GM04504 (cell line): ENCODE data around the gene HAP1.
"Not testable (repeated sequence)": the region's sequence is repeated elsewhere in the genome, so short reads cannot be mapped to it uniquely, and the experiment has no call there.

Source experiments
- DNase-seq: peaks from one replicate; pipeline ENCODE4 v3.0.0-alpha.2; 2012; ENCODE audit warnings: low read depth

The HAP1 gene, protein sequence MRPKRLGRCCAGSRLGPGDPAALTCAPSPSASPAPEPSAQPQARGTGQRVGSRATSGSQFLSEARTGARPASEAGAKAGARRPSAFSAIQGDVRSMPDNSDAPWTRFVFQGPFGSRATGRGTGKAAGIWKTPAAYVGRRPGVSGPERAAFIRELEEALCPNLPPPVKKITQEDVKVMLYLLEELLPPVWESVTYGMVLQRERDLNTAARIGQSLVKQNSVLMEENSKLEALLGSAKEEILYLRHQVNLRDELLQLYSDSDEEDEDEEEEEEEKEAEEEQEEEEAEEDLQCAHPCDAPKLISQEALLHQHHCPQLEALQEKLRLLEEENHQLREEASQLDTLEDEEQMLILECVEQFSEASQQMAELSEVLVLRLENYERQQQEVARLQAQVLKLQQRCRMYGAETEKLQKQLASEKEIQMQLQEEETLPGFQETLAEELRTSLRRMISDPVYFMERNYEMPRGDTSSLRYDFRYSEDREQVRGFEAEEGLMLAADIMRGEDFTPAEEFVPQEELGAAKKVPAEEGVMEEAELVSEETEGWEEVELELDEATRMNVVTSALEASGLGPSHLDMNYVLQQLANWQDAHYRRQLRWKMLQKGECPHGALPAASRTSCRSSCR

DNA sequence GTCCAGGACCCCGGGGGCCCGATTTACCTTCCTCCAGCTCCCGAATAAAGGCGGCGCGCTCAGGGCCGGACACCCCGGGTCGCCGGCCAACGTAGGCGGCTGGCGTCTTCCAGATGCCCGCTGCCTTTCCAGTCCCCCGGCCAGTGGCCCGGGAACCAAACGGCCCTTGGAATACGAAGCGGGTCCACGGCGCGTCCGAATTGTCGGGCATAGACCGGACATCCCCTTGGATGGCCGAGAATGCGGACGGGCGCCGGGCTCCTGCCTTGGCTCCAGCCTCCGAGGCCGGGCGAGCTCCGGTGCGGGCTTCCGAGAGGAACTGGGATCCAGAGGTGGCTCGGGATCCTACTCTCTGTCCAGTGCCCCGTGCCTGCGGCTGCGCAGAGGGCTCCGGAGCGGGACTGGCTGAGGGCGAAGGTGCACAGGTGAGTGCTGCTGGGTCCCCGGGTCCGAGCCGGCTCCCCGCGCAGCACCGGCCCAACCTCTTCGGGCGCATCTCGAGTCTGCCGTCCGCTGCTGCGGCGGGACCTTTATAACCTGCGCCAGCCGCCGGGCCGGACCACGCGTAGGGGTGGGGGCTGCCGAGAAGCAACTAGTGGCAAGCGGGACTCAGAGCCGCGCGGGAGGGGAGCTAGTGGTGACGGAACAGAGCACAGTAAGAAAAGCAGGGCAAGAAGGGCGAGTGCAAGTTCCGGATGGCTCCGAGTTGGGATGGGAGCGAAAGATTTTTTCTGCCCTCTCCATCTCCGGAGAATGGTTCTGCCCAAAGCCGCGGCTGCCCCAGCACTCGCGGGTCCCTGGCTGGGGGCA lies at the start of gene HAP1:
Gene HAP1, minus strand, starts transcription at position 505 of the 810 bp plus-strand sequence. Its CDS starts 9 bp downstream, at position 496.
- no peak for DNase-seq

DNA sequence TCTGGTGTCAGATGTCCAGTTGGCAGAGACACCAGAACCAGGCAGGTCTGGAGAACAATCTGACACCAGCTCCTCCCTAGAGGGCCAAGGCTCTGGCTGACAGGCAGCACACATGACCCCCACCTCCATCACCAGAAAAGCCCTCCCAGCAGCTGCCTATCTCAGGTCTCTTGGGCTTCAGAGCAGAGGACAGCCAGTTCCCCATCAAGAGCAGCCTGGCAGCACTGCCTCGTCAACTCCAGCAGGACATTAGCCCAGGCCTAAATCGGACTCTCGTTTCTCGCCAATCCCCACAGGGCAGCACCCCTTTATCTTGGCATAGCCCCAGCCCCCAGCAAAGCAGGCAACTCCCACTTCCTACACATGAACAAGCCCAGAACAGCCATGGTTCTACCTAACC lies 47.7 kb upstream of the HAP1 start:
- no peak for DNase-seq

DNA sequence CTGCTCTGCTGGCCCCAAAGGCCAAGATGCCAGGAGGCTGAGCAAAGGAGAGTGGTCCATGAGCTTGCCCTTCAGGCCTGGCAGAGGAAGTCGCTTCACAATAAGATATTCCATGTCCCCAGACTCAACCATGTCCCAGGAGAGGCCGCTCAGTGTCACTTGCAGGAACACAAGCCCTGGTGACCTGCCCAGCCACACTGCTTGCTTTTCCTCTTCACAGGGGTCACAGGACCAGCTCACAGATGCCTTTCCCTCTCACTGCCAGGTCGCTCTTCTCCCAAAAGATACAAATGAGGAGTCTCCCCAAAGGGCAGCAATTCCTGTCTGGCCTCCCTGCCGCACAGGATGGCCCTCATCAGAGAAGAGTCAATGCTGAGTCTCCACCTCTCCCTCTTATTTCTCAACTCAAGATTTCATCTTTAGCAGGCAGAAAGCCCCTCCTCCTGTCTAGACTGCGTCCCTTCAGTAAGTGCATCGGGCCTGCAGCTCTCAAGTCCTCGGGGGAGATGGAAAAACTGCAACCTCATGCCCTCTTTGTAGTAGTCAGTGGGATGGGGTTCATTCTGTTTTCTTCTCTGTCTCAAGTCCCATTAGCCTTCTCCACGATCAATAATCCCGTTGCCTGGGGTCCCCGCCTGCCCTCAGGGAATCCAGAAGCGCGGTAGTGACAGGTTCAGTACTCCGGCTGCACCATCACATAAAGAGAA lies 47.1 kb upstream of the HAP1 start:
- DNase-seq, result no peak

DNA sequence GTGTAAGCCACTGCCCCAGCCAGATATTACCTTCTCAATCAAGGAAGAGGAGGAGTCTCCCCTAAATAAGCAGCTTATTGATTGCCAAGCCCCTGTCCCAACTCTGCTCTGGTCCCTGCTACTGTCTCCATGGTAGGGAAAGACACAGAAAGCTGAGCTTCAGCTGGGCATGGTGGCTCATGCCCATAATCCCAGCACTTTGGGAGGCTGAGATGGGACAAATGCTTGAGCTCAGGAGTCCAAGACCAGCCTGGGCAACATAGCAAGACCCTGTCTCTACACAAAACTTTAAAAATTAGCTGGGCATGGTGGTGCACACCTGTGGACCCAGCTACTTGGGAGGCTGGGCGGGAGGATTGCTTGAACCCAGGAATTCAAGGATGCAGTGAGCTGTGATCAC lies 45.5 kb upstream of the HAP1 start:
- DNase-seq, result no peak

DNA sequence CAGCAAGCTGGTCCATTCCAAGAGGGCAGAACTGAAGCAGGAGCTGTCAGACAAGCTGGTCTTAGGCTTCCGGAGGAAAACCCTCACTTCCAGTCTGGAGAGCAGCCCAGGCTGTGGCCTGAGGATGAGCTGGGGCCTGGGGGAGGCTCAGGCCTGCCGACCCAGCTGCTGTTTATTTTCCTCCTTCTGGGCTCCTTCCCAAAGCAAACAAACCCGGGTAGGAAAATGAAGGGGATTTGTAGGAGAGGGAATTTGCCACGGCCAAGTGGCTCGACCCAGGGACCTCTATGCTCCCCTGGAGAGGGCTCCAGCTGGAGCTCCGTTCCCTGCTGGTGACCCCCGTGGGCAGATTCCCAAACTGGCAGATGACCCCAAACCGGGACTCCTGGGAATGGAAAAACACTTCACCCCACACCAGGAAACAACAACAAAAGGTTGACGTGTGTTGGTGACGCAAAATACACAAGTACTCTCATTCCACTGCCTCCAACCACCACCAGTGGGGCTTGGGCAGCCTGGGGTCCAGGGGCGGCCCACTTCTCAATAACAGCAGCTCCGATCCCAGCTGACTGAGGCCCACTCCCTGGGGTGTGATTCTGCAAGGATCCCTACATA lies 43.2 kb upstream of the HAP1 start:
- peak; percentile 50 for DNase-seq

DNA sequence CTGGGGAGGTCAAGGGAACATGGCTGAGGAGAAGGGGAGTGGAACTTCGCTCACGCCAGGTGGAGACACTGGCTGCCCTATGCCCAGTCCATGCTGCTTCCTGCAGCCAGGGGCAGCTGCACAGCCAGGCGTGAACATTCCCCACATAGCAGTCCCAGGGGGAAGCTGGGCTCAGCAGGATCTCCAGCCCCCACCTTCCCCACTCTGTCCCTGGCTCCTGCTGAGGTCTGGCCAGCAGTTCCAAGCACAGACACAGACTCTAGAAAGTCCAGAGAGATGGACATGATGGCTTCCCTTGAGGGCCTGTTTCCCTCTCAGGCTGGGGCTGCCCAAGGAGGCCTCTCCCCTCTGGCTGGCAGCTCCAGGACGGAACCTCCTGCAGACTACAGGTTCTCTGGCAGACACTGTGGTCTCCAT lies 42.7 kb upstream of the HAP1 start:
- no peak for DNase-seq

DNA sequence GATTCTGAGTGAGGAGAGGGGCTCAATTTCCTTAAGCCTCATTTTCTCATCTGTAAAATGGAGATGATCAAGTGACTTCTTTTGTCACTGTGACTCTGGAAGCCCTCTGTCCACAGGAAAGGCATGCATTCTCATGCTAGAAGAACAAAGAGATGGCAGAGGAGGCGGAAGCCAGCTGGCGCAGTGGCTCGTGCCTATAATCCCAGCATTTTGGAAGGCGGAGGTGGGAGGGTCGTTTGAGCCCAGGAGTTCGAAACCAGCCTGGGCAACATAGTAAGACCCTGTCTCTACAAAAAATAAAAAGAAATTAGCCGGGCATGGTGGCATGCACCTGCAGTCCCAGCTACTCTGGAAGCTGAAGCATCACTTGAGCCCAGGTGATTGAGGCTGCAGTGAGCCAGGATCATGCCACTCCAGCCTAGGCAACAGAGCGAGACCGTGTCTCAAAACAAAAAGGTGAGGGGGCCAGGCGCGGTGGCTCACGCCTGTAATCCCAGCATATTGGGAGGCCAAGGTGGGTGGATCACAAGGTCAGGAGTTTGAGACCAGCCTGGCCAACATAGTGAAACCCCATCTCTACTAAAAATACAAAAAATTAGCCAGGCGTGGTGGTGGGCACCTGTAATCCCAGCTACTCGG lies 41.9 kb upstream of the HAP1 start:
- not testable (repeated sequence) for DNase-seq

DNA sequence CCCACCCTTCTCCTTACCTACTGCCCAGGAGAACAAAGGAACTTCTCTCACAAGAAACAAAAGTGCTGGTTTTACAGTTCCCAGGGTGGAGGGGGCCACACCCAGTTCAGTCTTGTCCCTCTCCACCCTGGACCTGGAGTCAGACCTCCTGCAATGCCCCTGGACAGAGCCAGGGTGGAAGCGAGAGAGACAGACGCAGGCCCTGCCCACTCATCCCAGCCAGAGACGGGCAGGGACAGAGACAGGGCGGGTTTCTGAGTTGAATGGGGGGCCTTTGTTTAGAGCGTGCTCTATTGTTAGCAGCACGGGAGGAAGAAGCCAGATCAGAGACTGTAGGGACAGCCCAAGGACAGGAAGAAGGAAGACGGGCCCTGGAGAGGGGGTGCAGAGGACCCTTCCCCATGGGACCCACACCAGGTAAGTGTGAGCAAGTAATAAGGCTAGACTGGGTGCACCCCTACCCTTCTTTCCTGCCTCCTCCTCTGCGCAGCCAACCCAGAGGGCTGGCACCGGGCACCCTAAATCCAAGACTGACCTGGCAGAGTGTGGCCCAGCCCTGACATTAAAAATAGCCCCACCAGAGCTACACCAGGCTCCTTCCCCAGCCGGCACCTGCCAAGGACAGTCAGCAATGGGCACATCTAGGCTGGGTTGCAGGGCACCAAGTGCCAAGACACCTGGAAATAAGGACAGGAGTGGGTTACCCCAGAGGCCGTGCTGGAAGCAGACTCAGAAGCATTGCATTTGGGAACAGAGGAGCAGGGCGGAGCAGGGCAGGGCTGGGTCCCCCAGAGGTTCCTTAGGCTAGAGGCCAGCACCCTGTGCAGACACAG lies 41.2 kb upstream of the HAP1 start:
- DNase-seq, result no peak

DNA sequence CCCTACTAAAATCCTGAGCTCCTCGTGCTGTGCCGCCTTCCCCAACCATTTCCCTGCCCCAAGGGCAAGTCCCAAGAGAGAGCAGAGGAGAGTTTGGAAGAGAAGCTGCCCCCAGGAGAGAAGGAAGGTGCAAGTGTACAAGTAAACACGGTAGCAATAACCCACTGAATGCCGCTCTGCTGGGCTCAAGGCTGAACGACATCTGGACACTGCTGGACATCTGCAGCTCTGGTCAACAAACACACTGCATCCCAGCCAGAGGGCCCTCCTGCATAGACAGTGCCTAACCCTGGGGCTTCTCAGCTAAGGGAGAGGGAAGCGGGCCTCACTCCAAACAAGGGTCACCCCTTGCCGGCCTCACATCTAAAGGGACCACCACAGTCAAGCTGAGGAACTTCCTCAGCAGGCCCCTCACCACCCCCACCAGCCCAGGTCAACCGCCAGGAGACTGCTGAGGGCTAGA lies 39.3 kb upstream of the HAP1 start:
- DNase-seq, result no peak

DNA sequence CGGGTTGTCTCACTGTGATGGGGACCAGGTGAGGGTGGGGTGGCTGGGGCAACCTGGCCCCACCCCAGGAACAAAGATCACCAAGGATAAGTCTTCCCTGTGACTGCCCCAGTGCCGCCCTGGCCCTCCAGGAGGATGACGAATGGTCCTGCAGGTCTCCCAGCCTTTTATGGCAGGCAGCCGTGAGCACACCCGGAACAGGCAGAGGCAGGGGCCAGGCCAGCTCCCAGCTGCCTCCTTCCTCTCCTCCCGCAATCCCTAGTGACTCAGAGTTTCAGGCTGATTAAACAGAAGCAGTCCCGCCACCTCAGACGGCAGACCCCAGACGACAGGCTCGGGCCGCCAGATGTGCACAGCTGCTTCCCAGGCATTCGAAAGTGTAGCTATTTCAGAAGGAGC lies 38.7 kb upstream of the HAP1 start:
- peak; percentile 38 for DNase-seq

DNA sequence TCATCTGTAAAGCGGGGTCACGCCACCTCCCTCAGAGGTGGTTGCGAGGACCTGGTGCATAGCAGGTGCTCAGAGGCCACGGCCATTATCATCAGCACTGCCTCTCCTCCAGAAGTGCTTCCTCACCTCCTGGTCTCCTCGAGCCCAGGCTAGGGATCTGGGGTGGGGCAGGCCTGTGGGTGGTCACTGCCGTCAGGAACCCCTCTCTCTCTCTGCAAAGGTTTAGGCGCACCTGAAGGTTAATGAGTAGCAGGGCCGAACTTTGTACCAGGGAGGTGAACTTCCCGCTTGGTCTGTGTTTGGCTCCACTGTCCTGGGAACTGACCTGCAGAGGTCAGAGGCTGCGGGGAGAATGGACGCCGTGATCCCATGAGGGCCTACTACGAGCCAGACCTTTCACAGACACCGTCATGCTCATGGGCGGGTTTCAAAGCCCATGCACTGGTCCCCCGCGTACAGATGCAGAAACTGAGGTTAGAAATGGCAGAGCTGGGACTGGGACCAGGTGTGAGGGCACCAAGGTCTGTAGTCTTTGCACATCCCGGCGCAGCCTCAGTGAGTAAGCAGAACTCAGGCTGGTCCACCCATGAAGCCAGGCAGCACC lies 38.2 kb upstream of the HAP1 start:
- DNase-seq, result no peak

DNA sequence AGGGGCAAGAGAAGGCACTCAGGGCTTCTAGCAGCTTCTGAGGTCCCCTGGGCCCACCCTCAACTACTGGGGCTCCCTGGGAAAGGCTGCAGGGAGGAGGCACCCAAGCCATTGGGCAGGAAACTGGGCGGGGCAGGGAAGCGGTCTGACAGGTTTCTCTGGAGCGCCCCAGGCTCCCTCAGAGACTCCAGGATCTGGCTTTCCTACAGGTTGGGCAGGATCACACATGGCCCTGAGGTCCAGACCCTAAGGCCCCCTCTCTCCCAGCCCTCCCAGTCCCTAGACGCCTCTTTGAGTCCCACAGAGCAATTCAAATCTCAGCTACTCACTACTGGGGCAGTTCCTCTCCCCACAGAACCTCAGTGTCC lies 37.8 kb upstream of the HAP1 start:
- no peak for DNase-seq

DNA sequence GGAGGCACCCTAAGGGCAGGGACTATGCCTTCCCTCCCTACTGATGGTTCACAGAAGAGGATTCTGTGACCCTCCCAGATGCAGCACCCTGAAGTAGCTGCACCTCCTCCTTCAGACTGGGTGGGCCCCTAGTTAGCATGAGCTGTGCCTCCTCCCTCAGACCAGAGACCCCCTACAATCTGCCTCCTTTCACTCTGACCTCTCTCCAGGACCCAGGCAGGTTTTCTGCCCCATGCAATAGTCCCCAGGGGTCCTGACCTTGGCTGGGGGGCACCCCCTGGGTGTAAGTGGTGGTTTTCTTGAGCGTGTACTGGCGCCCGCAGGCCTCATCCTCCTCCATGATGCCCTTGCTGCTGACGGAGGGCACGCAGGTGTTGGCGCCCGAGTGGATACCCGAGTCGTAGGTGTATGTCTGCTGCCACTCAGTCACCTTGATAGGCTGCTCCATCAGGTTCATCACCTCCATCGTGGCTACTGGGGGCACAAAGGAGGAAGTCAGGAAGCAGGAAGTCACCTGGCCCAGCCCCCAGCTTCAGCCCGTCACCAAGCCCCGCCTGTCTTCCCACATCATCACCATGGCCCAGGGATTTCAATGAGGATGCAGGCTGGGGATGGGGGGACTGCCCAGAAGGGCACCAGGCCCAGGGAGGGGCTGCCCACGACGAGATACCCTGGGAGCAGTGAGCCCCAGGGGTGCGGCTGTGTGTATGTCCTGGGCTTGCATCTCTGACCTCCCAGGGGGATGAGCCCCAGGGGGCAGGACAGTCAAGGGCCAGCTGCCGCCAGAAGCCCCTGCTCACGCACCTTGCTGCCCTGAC lies 37.2 kb upstream of the HAP1 start:
- DNase-seq, result no peak

DNA sequence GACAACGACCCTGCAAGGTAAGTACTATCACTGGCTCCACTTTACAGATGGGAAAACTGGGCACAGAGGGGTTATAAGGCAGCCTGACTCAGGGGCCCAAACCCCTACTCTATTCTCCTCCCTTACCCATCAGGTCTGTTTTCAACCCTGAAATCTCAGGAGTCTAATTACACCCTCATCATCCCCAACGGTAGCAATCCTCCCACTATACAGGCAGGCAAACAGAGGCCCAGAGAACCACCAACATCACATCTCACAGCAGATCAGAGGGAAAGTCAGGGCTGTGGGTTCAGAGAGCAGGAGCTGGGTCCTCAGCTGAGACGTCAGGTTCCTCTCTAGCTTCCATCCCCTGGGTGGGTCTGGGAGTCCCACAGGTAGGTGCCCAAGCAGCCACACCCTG lies 35.5 kb upstream of the HAP1 start:
- no peak for DNase-seq

DNA sequence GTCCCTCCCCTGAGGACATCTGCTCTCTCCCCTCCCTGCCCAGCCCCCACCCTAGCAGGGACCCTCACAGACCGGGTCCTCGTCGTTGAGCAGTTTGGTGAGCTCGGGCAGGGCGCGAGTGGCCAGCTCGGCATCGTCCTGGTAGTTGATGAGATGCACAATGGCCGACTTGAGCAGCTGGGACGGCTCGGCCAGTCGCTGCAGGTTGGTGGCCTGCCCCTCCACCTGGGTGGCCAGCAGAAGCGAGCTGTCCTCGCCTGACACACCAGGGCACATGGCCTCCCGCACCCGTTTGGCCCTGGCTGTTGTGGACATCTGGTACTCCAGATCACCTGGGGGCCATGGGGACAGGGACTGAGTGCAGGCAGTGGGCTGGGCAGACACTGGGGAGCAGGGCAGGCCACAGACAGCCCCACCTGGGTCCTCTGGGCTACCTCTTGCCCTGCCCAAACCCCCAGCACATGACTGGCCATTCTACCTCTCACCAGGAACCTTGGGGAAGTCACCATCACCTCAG lies 35.0 kb upstream of the HAP1 start:
- no peak for DNase-seq

DNA sequence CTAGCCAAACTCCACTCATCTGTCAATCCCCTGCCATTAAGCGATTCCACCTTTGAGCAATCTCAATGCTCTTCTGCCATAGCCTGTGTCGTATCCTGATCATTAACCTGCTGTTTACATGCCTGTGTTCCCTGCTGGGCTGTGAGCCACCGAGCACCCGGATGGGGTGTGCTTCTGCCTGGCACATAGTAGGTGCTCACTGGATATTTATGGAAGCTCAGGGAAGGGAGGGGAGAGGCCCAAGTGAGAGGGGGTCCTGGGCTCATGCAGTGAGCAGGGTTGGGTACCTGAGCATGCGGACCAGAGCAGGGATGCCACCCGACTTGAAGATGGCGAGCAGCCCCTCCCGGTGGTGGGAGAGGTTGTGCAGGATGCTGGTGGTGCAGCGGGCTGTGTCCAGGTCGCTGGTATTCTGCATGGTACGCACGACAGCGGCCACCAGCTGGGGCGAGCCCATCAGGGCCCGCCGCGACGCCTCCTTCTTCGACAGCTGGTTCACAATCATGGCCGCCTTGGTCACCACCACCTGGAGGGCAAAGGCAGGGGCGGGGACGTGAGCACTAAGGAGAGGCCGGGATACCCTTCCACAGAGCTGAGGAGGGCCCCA lies 34.3 kb upstream of the HAP1 start:
- no peak for DNase-seq

DNA sequence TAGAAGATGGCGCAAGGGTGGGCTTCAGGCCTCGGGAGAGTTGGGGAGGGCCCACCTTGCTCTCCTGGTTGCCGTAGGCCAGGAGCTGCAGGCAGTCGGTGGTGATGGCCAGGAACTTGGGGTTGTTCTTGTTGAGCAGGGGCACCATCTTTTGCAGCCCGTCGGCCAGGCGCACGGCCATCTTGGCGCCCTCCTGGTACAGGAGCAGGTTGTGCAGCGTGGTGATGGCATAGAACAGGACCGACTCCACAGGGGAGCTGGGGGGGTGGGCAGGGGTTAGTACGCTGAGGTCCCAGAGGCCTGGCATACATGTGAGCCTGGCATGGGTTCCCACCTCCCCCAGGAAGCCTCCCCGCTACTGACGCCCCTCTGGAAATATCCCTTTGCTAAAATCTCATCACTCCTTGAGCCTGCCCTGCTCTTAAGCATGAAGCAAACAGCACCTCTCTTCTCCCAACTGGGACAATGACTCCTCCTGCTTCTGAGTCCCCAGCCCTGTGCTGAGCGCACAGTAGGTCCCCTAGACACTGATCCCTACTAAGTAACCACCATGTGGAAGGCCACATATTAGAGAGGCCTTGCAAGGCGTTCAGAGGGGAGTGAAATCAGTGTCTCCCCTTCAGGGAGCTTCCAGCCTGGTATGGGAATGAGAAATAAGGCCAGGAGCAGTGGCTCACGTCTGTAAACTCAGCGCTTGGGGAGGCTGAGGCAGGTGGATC lies 33.0 kb upstream of the HAP1 start:
- no peak for DNase-seq

DNA sequence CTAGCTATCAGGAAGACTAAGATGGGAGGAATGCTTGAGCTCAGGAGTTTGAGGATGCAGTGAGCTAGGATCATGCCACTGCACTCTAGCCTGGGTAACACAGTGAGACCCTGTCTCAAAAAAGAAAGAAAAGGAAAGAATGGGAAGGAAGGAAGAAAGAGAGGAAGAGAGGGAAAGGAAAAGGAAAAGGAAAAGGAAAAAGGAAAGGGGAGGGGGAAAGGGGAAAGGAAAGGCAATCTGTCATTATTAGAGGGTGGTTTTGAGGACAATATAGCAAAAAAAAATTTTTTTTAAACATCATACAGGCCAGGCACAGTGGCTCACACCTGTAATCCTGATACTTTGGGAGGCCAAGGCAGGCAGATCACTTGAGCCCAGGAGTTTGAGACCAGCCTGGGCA lies 31.7 kb upstream of the HAP1 start:
- DNase-seq, result no peak
